ENCODE measurements around the gene HIRA.

HIRA gene

GRCh38 chr22:19410941-19411689, 20.4 kb downstream of the HIRA start:
- no peak for DNase-seq (ENCODE audit: low read depth in 2 of 2)

GRCh38 chr22:19407649-19408606, 23.6 kb downstream of the HIRA start:
- no peak for DNase-seq (ENCODE audit: low read depth in 2 of 2)

- DNase-seq (ENCODE audit: low read depth in 2 of 2), result no peak
Measured at GRCh38 chr22:19406846-19407245, 24.7 kb downstream of the HIRA start.

GRCh38 chr22:19406281-19406811, 25.2 kb downstream of the HIRA start:
- no peak for DNase-seq (ENCODE audit: low read depth in 2 of 2)

- DNase-seq (ENCODE audit: low read depth in 2 of 2), result no peak
Measured at GRCh38 chr22:19405652-19406051, 25.9 kb downstream of the HIRA start.

GRCh38 chr22:19405133-19405532, 26.4 kb downstream of the HIRA start:
- no peak for DNase-seq (ENCODE audit: low read depth in 2 of 2)

DNA sequence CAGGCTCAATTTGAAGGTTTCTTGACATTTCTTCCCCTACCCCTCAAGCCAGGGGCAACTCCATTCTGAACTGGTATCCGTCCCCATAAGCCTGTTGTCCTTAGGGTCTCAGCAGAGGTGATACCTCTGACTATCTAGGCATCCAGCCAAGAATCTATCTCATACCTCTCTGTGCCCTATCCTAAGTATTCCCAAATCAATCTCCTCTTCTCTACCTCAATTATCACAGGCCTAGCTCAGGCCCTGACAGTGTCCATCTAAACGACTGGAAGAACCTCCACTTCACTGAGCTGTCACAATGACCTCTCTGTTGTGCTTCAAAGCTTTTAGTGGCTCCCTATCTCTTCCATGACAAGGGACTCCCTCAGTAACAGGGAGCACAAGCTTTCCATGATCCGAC, 26.9 kb downstream of the HIRA start:
- DNase-seq (ENCODE audit: low read depth in 2 of 2), result no peak

GRCh38 chr22:19402642-19403191, 28.8 kb downstream of the HIRA start:
- DNase-seq (ENCODE audit: low read depth in 2 of 2), result no peak

DNA sequence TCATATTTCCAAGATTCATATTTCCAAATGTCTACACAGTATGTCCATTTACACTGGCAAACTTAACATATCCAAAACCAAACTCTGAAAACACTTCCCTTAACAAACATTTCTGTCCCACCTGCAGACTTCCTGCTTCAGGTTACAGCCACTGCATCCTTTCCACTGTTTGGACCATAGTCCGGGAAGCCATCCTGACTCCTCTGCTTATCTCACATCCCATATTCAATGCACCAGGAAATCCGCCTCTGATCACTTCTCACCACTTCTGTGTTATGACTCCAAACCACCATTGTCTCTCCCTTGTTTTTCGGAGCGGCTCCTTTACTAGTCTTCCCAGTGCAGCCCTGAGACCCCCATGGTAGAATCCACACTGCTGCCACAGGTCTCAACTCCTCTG, 30.1 kb downstream of the HIRA start:
- DNase-seq (ENCODE audit: low read depth in 2 of 2), result no peak

DNA sequence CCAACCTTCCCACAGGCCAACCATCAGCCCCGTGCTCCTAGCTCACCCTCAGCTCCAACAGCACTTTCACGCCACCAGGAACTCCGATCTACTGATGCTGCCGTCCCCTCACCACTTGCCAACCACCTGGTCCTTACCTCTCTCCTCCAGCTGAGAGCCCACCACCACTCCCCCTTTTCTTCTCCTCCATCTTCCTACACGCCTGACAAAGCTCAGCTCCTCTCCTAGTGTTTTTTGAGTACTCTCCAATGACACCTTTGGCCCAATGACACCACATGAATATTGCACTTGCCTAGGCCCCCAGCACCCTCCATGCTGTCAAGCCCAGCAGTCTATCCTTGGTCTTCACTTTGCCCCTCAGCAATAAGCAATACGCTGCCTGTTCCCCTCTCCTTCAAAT, 30.7 kb downstream of the HIRA start:
- no peak for DNase-seq (ENCODE audit: low read depth in 2 of 2)

DNA sequence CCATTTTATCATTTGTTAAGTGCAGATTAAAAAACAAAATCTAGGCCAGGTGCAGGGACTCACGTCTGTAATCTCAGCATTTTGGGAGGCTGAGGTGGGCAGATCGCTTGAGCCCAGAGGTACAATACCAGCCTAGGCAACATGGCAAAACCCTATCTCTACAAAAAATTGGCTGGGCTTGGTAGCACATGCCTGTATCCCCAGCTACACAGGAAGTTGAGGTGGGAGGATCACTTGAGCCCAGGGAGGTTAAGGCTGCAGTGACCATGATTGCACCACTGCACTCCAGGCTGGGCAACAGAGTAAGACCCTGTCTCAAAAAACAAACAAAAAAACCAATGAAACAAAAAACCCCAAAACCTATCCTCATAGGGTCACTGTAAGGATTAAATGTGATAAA, 32.9 kb downstream of the HIRA start:
- DNase-seq (ENCODE audit: low read depth in 2 of 2), result no peak

GRCh38 chr22:19398206-19398605, 33.3 kb downstream of the HIRA start:
- DNase-seq (ENCODE audit: low read depth in 2 of 2), result no peak

GRCh38 chr22:19397734-19398104, 33.8 kb downstream of the HIRA start:
- no peak for DNase-seq (ENCODE audit: low read depth in 2 of 2)

GRCh38 chr22:19396934-19397733, 34.4 kb downstream of the HIRA start:
- DNase-seq (ENCODE audit: low read depth in 2 of 2), result no peak

DNA sequence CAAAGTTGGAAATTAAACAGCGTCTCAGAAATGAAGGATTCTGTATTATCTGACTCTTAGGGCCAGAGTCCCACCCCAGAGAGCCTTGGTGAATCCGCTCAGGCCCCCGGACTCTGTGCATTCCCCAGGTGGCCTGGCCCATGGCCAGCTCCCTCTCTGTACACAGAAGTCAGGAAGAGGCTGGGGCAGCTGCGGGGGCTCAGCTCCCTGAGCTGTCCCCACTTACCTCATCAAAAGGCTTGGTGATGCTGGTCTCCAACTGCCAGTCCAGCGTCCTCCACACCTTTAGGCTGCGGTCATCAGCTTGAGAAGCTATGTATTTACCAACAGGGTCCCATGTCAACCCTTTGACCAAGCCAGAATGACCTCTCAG, 35.0 kb downstream of the HIRA start:
- no peak for DNase-seq (ENCODE audit: low read depth in 2 of 2)

- DNase-seq (ENCODE audit: low read depth in 2 of 2), result no peak
Measured at GRCh38 chr22:19395276-19395675, 36.3 kb downstream of the HIRA start.

DNA sequence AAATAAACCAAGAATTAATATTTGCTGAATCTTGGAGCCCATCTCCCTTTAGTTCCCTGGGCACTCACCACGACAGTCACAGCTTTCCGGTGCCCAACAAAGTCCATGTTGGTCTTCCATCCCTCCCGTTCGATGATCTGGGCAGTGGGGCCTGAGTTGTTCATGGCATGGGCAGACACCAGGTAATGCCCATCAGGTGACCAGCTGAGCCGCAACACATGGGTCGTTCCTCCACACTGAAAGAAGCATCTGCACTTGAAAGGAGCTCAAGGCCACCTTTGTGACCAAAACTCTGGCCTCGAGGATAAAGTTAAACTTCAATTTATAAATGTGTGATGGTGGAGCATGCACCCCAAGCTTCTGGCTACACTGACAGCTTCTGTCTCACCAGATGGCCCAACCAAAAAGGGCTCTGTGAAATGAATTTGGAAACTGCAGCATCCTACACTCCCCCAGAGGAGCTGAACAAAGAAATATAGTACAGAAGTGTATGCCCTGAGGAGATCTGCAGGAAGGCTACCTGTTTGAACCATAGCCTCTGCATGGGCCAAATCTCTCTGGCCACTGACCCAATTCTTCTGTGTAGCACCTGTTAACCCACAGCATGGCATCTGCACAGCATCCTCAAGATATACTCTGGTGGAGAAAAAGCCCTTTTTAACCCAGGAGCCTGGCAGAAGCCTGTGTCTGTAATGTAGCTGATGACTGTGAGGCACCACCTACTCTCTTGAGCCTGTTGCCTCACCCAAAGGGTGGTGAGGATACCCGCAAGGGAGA, 37.1 kb downstream of the HIRA start:
- no peak for DNase-seq (ENCODE audit: low read depth in 2 of 2)

GRCh38 chr22:19393704-19394103, 37.8 kb downstream of the HIRA start:
- DNase-seq (ENCODE audit: low read depth in 2 of 2), result no peak

- DNase-seq (ENCODE audit: low read depth in 2 of 2), result no peak
Measured at GRCh38 chr22:19387575-19387974, 44.0 kb downstream of the HIRA start.

DNA sequence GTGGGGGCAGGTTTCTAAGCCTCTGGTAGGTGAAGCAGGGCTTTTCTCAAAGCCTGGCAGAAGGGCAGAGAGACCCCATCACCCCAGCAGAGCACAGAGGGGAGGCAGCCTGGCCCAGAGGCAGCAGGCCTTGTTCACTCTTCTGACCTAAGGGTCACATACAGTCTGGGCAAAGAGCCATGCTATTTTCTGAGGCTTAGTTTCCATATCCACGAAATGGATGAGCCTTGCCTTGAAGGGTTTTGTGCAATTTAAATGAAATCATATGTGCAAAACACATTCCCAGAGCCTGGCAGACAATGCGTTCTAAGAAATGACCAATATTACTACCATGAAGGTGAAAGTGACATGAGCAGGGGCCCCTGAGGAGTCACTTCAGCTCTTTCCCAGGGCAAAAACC, 44.5 kb downstream of the HIRA start:
- DNase-seq (ENCODE audit: low read depth in 2 of 2), result no peak

GRCh38 chr22:19386248-19386647, 45.3 kb downstream of the HIRA start:
- DNase-seq (ENCODE audit: low read depth in 2 of 2), result no peak
